ENCODE results near the gene GRID1. TPM values are rescaled to one million over a fixed set of nuclear protein-coding genes. Genes with fewer than 3 reads are reported as not detected.

GRID1 gene
- total and polyA plus RNA-seq, 8 donors = 0.31 to 8.5 (median 1.0) TPM; not detected in 1

- WGBS, 5 donors = 71 to 92% (median 89%) methylated on average over 5 of the region's 5 CpGs
- H3K27ac ChIP-seq = no peak overlapping the region
- H3K27me3 ChIP-seq = peaks cover 0 to 9% (median 0%) of the 10 kb centered on the region in 3 donors
- TF ChIP-seq CTCF (IDR thresholded peaks at IDR 0.05) (no peak), POLR2AphosphoS5 (IDR thresholded peaks at IDR 0.05) (no peak), EP300 (IDR thresholded peaks at IDR 0.05) (no peak), POLR2A (IDR thresholded peaks at IDR 0.05) (no peak)
- intact Hi-C loops (cut with DNase I; ENCODE audit: low total_unique reads) = no loop called here
- no peaks in the 10 kb centered on the region for H3K36me3 ChIP-seq
- peak in 1 of 2 donors; percentile 7 for DNase-seq
- H3K9me3 ChIP-seq = no peaks in the 10 kb centered on the region
- H3K4me3 ChIP-seq = no peak overlapping the region
- no peaks in the 10 kb centered on the region for H3K4me1 ChIP-seq
Measured at GRCh38 chr10:86194684-86195083, 171.9 kb downstream of the GRID1 start.

- TF ChIP-seq CTCF (IDR thresholded peaks at IDR 0.05) = no peak
- TF ChIP-seq POLR2A (IDR thresholded peaks at IDR 0.05) = no peak
- no peak for TF ChIP-seq EP300 (IDR thresholded peaks at IDR 0.05)
- TF ChIP-seq POLR2AphosphoS5 (IDR thresholded peaks at IDR 0.05) = no peak
- Histone ChIP-seq H3K9me3 (no peaks in the 10 kb centered on the region), H3K4me3 (no peak overlapping the region), H3K4me1 (no peaks in the 10 kb centered on the region), H3K27ac (no peak overlapping the region), H3K36me3 (no peaks in the 10 kb centered on the region), H3K27me3 (peaks cover 0 to 9% (median 0%) of the 10 kb centered on the region in 3 donors)
- intact Hi-C loops (cut with DNase I; ENCODE audit: low total_unique reads) = no loop called here
- DNase-seq = no peak
- WGBS, 5 donors = 67 to 78% (median 74%) methylated on average over 4 of the region's 4 CpGs
Measured at GRCh38 chr10:86193841-86194240, 172.8 kb downstream of the GRID1 start.

GRCh38 chr10:86192691-86193090 lies 173.9 kb downstream of the GRID1 start:
- WGBS, 5 donors = 82 to 91% (median 84%) methylated on average over 3 of the region's 3 CpGs
- intact Hi-C loops (cut with DNase I; ENCODE audit: low total_unique reads) = no loop called here
- no peaks in the 10 kb centered on the region for H3K9me3 ChIP-seq
- H3K4me3 ChIP-seq = no peak overlapping the region
- TF ChIP-seq POLR2A (IDR thresholded peaks at IDR 0.05) (no peak), EP300 (IDR thresholded peaks at IDR 0.05) (no peak), POLR2AphosphoS5 (IDR thresholded peaks at IDR 0.05) (no peak), CTCF (IDR thresholded peaks at IDR 0.05) (no peak)
- no peaks in the 10 kb centered on the region for H3K4me1 ChIP-seq
- no peak overlapping the region for H3K27ac ChIP-seq
- DNase-seq = no peak
- peaks cover 0 to 9% (median 0%) of the 10 kb centered on the region in 3 donors for H3K27me3 ChIP-seq
- H3K36me3 ChIP-seq = no peaks in the 10 kb centered on the region

- Histone ChIP-seq H3K27ac (no peak overlapping the region), H3K4me3 (no peak overlapping the region), H3K36me3 (no peaks in the 10 kb centered on the region), H3K9me3 (no peaks in the 10 kb centered on the region), H3K27me3 (peaks cover 0 to 9% (median 0%) of the 10 kb centered on the region in 3 donors), H3K4me1 (no peaks in the 10 kb centered on the region)
- intact Hi-C loops (cut with DNase I; ENCODE audit: low total_unique reads) = no loop called here
- no peak for DNase-seq
- no peak for TF ChIP-seq POLR2A (IDR thresholded peaks at IDR 0.05)
- no peak for TF ChIP-seq POLR2AphosphoS5 (IDR thresholded peaks at IDR 0.05)
- TF ChIP-seq EP300 (IDR thresholded peaks at IDR 0.05) = no peak
- TF ChIP-seq CTCF (IDR thresholded peaks at IDR 0.05) = no peak
- WGBS, 5 donors = 76 to 87% (median 80%) methylated on average over 6 of the region's 6 CpGs
Measured at GRCh38 chr10:86192147-86192546, 174.4 kb downstream of the GRID1 start.
